Endothelial cell of hepatic sinusoid (primary cell): Measurements from ENCODE around the gene KRT82.
"Not testable (repeated sequence)": the region's sequence is repeated elsewhere in the genome, so short reads cannot be mapped to it uniquely, and the experiment has no call there.

Experiments used
- in situ Hi-C: cut with HindIII; loops from 2 replicates; pipeline ENCODE4 v1.10.0; 2017; ENCODE audit warnings: low sequenced_read_pairs

KRT82 gene

DNA sequence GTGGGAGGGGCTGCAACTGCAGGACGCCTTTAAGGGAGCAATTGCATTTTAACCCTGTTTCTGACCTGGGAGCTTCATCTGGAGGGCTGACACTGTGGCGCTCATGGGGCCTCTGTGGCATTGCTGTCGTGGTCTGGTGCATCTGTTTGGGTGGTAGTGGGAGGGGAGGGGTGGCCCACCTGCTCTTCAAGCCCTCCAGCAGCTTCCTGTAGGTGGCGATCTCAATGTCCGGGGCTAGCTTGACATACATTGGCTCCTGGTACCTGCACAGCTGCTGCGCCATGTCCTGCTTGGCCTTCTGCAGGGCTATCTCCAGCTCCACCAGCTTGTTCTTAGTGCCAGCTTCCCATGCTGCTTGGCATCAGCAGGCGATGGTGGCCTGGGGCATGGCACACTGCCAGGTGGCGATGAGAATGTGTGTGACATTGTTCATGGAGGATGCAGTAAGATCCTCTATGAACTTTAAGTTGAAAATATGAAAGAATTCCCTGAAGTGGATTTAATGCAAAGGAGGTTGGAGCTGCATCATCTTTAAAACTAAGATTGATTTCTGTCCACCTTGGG, 7.7 kb upstream of the KRT82 start:
- in situ Hi-C loops, result no loop called here

DNA sequence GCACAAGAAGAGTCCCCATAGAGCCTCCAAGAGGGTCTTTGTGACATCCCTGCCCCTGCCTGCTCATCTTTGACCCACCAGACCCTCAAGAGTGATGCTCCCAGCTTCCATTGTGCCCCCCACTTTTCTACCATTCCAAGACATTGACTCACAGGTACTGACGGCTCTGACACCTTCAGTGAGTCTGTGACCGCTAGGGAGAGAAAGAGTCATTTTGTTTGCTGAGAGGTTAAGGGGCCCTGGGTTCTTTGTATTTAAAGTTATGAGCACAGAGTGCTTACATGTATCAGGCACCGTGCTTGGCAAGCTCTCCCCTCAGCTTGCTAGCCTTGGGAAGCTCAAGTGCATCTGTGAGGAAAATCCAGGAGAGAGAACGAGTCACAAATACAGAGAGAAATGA, 7.1 kb upstream of the KRT82 start:
- in situ Hi-C loops, result no loop called here

DNA sequence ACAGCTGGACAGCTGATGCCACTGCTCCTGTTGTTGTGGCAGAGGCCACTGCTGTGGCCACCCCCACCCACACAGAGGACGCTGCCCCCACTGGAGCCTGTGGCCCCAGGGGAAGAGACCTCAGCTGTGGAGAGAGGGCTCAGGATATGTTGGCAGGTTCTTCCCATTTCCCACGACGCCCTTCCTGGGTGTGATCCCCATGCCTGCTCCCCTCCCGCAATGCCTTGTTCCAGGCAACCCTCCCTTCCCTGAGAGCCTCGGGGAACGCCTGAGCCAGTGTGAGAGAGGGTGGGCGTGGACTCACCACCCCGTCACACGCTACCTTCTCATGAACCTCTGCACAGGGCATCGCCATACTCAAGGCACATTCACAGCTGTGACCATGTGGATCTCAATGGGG, 5.7 kb upstream of the KRT82 start:
- in situ Hi-C loops, result no loop called here

DNA sequence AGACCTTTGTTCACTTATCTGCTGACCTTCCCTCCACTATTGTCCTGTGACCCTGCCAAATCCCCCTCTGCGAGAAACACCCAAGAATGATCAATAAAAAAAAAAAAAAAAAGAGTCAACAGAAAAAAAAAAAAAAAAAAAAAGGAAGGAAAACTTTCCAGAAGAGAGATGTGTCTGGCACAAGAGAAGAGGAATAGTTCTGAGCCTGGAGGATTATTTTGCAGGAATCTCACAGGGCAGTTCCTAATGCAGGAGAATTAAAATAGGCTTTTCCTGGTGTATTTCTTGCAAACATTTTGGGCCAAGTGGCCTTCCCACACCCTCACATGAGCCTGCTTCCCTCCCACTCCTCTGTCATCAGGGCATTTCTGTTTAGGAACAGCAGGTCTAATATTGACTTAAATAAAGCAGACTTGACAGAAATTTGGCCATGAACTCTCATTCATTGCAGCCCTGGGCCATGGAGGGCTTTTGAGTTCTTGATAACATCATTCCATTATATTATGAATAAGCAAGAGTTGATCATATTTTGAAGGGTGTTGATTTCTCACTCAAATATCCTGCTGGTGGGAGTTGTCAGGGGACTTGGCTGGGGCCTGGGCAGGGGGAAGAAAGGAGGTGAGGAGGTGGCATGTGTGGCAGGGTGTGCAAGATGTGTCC, 4.6 kb upstream of the KRT82 start:
- in situ Hi-C loops, result not testable (repeated sequence)

DNA sequence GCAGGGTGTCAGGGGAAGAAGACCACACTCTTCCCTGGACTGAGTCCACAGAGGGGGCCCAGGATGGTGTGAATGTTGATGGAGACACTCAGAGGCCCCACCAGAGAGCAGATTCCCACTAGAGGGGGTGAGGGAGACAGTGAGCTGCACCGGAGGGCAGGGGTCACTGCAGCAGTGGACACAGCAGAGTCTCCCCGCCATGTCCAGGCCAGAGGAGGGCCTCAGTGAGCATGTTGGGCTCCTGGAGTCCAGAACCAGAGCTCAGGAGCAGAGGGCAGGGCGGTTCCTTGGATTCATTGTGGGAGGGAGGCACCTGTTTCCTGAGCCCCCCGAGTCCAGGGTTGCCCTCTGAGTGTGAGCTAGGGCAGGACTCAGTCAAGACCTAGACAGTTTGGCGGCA, 1.8 kb upstream of the KRT82 start:
- in situ Hi-C loops, result no loop called here

DNA sequence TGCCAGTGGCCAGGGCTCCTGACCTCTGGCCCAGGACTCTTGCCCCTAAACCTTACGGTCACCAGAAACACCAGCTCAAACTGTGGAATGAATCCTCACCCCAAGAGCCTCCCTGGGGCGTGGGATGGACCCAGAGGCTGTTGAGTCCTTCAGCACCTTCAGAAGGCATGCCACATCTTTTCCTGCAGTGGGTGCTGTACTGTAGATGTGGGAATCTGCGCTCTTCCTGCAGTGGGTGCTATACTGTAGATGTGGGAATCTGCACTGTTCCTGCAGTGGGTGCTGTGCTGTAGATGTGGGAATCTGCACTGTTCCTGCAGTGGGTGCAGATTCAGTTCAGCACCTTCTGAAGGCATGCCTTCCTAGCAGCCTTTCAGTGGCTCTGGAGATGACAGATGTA, 1.2 kb downstream of the KRT82 start:
- in situ Hi-C loops, result no loop called here

DNA sequence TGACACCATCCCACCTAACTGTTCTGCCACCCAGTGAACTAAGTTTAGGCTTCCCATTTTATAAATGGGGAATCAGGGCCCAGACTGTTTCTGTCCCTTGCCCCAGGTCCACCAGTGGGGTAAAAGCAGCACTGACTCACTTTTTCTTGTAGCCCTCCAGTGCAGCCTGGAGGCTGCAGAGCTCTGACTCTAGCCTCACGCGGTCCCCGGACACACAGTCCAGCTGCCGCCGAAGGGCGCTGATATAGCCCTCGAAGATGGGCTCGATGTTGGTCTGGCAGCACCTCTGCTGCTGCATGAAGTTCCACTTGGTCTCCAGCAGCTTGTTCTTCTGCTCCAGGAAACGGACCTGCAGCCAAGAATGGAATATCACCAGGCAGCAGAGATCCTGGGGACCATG, 2.6 kb downstream of the KRT82 start:
- in situ Hi-C loops, result no loop called here

DNA sequence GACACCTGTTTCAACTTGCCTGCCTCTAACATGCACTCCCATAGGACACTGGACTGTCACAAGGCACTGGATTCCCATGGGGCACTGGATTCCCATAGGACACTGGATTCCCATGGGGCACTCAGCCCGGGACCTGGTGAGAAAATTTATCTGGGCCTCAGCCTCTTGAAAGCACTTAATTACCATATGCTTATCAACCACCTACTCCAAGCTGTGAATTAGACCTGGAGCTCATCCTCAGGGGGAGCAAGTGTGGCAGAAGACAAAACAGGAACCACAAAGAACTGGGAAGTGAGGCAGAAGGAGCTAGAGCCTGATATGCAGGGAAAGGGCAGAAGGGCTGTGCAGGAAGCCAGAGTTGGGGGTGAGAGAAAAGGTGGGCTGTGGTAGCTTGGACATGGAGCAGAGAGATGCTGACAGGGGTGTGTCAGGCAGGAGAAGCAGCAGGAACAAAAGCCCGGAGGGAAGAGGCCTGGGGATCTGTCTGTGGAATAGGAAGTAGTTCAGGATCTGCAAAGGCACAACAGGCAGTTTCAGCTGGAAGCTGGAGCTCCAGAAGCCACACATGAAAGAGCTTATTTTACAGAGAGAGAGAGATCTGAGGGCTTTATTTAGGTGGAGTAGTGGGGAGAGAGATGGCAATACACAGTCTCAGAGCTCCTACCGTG, 3.1 kb downstream of the KRT82 start:
- in situ Hi-C loops, result no loop called here

DNA sequence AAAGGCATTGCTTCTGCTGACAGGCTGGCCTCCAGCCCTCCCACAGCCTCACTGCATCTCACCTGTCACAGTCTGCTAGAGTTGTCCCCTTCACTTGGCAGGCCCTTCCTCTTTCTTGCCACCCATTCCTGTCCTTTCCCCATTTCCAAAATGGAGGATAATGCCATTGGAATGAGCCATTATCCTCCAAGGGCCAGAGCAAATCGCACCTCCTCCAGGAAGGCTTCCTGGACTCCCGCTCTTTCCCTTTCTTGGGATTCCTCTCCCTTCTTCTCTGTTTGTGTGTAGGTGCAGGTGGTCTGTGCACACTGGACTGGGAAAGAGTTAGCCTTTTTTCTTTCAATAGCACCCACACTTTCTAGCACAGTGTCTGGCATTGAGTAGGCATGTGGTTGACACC, 3.8 kb downstream of the KRT82 start:
- in situ Hi-C loops, result no loop called here

DNA sequence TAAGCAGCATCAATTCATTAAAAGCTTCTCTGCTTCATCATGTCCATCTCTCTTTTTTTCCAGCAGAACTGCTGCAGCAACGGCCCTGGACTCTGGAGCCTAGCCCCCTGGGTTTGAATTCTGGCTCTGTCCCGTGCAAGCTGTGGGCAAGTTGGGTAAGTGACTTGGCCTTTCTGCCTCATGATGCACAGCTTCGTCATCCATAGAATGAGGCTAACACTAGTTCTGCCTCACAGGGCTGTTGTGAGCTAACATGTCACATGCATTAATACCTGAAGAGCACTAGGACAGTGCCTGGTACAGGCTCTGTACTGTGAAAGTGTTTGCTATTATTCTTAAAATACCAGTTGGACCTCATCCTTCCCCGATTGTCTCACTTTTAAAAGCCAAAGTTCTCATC, 4.2 kb downstream of the KRT82 start:
- in situ Hi-C loops, result no loop called here

DNA sequence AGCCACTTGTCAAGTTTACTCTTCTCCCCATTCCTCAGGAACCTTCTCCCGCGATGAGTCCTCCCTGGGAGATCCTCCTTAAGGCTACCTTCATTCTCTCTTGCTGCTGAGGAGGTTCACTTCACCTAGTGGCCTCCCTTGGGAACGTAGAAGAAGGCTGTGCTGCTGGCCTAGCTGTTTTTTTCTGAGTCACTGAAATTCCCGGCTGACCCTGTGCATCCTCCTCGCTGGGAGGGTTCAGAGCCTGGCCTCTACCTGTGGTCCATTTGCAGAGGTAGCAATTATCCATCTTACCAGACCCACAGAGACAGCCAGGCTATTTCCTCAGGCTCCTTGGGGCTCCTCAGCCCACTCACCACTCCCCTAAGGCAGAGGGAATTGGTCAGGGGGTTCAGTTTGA, 4.6 kb downstream of the KRT82 start:
- in situ Hi-C loops, result no loop called here

DNA sequence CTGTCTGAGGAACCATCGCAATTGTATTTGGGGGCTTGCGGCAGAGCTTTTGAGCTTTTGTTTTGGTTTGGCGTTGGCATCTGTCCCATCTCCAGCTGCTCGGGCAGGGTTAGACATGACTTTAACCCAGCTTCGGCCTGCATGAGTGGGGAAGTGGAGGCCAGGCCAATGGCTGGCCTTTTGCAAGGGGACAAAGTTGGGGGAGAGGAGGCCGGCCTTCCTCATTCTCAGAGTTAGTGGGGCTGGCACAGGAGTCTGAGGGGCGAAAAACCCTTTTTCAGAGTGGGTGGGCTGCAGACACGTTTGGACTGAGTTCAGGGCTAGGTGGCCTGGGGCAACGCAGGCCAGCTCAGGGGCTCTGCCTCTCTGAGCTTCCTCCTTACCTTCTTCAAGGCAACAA, 5.2 kb downstream of the KRT82 start:
- in situ Hi-C loops, result no loop called here

DNA sequence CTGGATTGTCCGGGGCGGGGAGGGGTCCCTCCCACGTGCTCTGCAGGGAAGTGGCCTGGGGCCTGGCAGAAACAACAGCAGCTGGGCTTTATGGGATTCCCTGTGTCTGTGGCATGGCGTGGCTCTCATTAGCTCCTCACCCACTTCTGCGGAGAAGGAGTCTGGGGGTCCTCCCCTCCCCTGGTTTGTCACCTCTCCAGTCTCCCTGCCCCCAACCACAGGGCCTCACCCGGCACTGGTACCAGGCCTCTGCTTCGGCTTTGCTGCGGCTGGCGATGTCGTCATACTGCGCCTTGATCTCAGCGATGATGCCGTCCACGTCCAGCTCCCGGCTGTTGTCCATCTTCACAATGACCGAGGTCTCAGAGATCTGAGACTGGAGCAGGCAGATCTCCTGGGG, 6.4 kb downstream of the KRT82 start:
- in situ Hi-C loops, result loop anchor here (5.0 kb wide), 1 partner anchor 33 kb away; the partner anchor contains the start of gene KRT75

DNA sequence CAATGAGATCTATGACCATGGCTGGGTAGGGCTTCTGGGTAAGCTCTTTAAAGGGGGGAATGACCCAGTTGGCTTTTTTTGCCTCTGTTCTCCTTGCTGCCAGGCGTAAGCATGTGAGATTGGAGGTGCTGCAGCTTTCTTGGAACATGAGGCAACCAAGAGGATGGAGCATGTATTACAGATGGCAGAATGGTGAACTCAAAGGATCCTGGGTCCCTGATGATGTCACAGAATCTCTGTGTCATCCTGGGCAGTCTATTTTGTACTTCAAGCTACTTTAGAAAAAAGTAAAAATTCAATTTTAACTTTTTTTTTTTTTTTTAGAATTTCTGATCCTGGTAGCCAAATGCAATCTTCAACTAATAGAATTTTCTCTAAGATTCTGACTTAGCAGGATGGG, 8.0 kb downstream of the KRT82 start:
- in situ Hi-C loops, result loop anchor here (5.0 kb wide), 1 partner anchor 34 kb away; the partner anchor contains the start of gene KRT75

DNA sequence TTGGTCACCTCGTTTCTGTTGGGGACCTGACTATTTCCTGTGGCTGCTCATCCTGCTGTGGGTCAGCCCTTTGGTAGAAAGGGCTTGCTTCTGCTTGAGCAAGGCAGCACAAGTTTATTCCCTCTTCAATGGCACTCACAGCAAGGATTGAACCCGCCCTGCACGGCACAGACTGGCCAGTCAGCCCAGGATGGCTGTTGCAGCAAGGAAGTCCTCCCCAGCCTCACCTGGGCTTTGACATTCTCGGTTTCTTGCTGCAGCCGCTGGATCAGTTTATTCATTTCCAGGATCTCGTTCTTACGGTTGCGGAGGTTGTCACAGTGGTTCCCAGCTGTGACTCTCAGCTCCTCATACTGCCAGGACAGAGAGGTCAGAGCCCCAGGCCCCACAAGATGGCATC, 9.5 kb downstream of the KRT82 start:
- in situ Hi-C loops, result loop anchor here (5.0 kb wide), 1 partner anchor 36 kb away; the partner anchor contains the start of gene KRT75

DNA sequence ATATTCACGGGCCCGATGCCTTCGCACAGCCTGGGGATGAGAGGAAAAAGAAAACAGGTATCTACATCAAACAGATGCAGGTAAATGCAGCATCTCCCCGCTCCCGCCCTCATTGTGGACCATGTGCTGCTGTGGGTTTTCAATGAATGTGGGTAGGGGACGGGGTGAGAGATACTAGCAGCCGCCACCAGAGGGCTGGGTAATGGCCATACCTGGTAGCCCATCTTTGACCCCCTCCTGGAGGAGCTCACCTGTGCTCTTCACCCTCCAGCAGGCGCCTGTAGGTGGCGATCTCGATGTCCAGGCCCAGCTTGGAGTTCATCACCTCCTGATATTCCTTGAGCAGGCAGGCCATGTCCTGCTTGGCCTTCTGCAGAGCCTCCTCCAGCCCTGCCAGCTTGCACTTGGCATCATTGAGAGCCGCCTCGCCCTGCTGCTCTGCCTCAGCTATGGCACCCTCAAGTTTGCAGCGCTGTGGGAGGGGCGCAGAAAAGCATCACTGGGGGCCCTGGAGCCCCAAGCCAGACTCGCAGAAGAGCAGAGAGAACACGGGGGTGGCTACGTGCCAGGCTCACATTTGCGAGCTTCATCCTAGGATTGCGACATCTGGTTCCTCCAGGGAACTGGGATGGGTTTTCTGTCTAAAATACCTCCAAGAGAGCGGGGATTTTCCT, 10.2 kb downstream of the KRT82 start:
- in situ Hi-C loops, result loop anchor here (5.0 kb wide), 1 partner anchor 36 kb away; the partner anchor contains the start of gene KRT75

DNA sequence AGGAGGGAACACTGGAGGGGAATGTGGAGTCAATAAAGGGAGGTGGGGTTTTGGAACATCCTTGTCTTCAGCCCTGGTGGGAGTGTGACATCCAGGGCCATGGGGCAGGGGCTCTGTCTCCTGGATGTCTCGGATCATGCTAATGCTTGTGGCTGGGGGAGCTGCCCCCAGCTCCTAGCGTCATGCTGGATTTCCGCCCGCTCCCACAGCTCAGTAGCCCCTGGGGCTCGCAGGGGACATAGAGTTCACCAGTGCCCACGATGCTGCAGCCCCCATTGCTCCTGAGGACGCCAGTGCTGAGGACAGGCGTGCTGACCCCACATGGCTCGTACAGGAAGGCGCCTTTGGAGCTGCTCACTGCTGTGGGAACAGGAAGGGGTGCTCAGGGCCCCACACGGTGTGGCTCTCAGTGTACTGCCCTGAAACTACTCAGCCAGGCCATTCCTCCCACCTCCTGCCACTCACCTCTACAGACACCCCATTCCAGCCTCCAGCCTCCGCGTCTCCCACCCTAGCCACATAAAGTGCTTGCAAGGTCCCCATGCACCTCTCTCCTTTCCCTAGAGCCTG, 11.2 kb downstream of the KRT82 start:
- in situ Hi-C loops, result loop anchor here (5.0 kb wide), 1 partner anchor 37 kb away; the partner anchor contains the start of gene KRT75

DNA sequence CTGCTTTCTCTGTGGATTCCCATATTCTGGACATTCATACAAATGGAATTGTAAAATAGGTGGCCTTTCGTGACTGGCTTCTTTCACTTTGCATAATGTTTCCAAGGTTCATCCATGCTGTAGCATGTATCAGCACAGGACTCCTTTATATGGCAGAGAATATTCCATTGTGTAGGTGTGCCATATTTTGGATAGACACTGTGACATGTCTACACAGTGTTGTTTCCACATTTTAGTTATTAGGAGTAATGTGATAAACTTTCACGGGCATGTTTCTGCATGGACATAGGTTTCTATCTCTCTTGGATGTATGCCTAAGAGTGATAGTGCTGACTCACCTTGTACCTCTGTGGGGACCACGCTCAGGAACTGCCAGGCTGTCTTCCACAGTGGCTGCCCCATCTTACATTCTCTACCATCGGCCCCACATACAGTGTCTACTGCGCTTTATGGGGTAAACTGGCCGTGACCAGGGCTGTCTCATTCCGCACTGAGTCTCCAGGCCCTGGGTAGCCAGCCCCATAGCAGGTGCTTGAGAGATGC, 13.6 kb downstream of the KRT82 start:
- in situ Hi-C loops, result no loop called here

DNA sequence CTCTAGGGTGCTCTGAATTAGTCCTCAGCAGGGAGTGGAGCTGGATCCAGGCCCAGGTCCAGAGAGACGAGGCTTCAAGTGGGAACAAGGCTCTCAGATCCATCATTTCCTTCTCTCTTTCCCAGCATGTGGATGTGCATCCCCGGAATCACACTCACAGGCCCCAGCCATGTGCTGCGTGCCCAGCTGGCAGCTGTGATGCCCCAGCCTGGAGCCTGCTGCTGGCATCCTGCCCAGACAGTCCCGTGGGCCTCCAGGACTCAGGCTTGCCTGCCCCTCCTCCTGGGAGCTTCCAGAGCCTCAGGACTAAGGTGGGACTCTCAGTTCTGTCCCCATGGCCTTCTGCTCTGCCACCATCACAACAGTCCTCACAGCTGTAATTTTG, 14.5 kb downstream of the KRT82 start:
- in situ Hi-C loops, result no loop called here

DNA sequence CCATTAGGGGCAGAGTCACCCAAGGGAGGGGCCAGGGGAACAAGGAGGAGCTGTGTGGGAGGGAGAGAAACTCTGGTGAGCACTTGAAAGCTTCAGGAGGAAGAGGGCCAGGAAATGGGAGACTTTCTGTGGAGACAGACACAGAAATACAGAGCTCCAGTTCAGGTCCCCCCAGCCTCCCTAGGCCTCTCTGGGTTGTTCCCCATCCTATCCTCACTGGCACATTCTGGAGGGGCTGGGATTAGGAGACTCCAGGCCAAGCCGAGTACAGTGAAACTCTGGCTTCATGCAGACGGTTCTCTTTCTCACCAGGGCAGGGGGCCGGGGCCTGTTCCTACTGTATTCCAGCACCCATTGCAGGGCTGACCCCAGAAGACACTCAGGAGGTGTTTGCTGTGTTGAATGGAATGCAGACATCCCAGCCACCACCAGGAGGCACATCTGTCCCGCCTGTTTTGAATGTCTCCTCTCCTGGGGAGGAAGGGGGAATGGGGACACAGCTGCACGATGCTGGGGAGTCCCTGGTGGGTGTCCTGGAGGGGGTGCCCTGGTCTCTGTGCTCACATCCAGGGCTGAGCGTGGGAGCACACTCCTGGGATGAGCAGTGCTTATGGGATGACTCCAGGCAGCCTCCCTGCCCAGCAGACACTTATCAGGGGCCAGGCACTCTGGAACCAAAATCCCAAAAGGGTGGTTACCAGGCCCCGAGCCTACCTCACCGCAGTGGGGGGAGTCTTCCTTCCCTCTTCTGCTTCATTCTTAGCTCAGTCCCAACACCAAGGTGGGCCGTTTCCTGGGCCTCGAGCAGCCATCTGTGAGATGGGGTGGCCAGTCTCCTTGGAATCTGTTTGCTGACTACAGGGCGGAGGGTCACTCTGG, 15.2 kb downstream of the KRT82 start:
- in situ Hi-C loops, result no loop called here
